GM18951 (cell line): ENCODE results near the gene LAPTM5.
"Not testable (repeated sequence)": the region's sequence is repeated elsewhere in the genome, so short reads cannot be mapped to it uniquely, and the experiment has no call there.

Experiments
- POLR2A ChIP-seq: IDR thresholded peaks from 4 replicates; pipeline ENCODE4 v1.6.1; 2011; ENCODE audit warnings: mild to moderate bottlenecking; ENCODE audit not compliant: insufficient read length, insufficient read depth; ENCODE audit errors: extremely low read depth
- in situ Hi-C: fragments of 300-500 bp; cut with MboI; formaldehyde crosslinking; loops from one replicate; pipeline ENCODE4 v1.12.0; 2022; ENCODE audit warnings: low sequenced_read_pairs, mixed read lengths, inconsistent platforms; ENCODE audit not compliant: unreplicated experiment

LAPTM5 gene

DNA sequence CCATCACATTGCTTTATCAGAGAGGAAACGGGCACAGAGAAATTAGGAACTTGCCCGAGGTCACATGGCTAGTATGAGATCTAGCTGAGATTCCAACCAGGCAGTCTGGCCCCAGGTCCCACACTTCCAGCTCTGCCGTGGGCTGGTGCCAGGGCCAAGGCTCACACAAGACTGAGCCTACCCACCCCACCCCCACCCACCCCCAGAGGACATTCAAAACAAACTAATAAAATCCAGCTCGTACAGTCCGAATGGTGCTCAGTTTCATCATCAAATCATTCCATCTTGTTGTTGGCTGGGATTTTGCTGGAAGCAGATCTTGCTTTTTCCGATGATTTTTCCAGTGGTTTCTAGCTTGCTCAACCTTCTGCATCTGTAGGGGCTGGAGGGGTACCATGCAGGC lies 62.1 kb downstream of the LAPTM5 start:
- in situ Hi-C loops: no loop called here
- no peak for TF ChIP-seq POLR2A

DNA sequence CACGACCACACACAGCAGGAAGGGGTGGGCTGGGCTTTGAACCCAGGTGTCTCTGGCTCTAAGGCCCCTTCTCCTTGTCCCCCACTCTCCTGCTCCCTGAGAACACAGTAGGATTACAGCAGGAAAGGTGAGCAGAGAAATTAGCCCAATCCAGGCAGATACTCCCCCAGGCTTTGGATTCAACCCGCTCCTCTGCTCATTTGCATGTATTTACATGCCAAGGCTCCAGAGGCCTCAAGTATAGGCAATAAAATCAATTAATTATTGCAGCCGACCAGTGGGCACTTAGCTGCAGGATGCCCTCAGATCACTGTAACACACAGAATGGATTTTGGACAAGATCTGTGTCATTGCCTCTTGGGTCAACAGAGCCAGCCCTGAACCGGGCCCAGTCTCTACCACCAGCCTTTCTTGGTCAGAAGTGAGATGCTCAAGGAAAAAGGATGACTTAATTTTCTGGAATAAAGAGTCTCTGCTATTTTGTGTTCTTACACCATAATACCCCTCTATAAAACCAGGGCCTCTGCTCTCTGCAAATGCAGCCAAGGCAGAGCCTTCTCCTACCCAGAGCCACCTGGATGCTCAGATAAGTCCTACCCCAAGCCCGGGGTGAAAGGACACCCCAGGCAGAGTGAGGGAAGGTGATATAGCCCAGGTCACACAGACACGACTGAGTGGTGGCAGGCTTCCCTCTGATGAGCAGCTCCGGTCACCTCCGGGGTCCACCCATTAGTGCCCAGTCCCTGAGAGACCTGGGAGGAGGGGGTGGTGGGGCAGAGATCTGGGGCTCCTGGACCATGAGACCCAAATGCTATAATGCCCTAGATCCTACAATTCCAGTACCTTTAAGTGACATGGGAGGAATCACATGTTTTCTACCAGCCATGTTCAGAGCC lies 63.0 kb downstream of the LAPTM5 start:
- no peak for TF ChIP-seq POLR2A
- in situ Hi-C loops: no loop called here

DNA sequence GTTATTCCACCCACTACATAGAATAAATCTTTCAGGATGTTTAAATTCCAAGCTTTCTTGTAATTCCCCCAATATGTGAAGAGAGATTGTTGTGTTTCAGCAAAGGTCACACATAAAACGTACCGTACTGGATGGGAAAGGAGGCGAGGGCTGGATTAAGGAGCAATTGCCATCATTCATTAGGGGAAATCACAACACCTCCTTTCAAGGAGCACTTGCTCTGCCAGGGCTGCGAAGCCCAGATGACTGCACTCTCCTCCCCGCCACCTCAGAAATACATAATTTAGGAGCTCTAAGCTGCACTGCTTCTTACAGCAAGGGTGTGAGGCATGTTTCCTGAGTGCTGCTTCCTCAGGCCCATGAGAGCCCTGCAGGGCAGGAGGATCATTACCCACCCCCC lies 63.8 kb downstream of the LAPTM5 start:
- in situ Hi-C loops: no loop called here
- TF ChIP-seq POLR2A: no peak

DNA sequence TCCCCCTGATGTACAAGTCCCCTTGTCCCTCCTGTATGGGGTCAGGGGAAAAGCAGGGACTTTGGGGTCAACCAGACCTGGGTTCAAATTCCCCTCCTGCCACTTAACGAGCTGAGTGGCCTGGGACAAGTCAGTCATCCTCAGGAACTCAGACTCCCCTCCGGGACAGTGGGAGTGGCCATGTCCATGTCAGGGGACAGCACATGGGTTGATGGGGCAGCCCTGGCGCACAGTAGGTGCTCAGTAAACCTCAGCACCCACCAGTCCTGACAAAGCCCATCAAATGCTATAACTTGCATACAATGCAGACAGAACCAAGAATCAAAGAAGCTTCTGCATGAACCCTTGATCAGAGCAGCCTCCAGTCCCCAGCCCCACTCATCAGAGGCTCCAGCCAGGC lies 64.2 kb downstream of the LAPTM5 start:
- TF ChIP-seq POLR2A: no peak
- in situ Hi-C loops: no loop called here

- in situ Hi-C loops: no loop called here
Observed at GRCh38 chr1:30692948-30693301, 64.6 kb downstream of the LAPTM5 start.

DNA sequence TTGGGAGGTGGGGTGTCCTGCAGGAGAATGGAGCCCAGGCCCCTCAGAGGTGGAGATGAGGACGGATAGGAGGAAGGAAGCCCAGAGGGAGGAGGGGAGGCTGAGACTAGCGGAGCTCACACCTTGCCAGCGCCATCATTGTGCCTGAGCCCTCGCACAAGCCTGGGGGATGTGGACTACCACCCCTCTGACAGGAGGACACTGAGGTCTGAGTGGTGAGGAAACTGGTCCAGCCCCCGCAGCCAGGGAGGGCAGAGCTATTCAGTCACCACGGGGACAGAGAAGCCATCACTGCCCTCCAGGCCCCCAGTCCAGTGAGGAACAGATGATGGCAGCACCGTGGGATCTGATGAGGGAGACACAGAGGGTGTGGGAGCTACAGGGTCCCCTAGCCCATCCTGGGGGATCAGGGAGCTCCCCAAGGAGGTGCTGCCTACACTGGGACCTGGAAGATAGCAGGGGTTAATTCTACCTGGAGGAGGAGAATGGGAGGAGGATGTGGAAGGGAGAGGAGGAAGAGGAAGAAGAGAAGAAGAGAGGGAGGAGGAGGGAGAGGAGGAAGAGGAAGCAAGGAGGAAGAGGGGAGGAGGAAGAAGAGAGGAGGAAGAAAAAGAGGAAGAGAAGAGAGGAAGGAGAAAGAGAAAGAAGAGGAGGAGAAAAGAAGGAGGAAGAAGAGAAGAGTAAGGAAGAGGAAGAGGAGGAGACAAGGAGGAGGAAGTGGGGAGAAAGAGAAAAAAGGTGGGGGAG lies 65.2 kb downstream of the LAPTM5 start:
- no peak for TF ChIP-seq POLR2A
- in situ Hi-C loops: no loop called here

More at GRCh38 chr1:30692948-30693301, 64.6 kb downstream of the LAPTM5 start:
- no peak for TF ChIP-seq POLR2A

GRCh38 chr1:30691480-30691879 lies 66.1 kb downstream of the LAPTM5 start:
- in situ Hi-C loops: no loop called here
- no peak for TF ChIP-seq POLR2A

- no peak for TF ChIP-seq POLR2A
- in situ Hi-C loops: no loop called here
Observed at GRCh38 chr1:30689901-30690645, 67.5 kb downstream of the LAPTM5 start.

DNA sequence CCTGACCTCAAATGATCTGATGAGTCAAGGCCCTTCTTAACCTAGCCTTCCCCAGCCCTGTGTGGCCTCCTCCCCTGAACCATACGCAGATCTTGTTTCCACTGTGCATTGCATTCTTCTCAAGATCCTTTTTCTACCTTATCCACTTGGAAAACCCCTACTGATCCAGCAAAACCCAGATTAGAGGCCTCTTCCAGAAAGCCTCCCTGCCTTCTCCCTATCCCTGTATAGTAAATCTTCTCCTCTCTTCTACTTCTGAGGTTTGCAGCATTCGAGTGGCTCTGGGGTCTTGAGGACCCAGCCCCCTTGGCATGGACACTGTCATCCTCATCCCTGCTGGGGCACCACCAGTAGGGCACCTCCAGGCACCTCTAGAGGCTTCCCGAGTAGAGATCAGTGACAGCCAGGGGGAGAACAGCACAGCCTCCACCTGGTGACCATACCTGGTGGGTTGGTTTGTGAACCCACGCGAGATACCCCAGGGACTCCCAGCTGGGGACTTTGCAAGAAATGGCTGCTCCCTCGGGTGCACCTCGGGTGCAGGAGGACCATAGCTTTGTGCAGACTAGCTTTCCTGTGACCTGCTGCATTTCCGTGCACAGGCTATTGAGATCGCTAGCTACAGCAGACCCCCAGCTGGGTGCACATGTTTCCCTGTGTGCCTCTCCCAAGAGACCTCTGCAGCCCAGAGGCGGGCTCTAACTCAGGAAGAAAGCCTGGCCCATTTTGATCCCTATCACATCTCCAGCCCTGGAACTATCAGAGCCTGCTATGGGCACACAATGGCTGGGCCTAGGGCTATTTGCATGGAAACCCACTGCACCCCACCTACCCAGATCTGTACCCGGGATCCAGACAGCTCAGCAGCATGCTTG lies 68.4 kb downstream of the LAPTM5 start:
- no peak for TF ChIP-seq POLR2A
- in situ Hi-C loops: no loop called here

DNA sequence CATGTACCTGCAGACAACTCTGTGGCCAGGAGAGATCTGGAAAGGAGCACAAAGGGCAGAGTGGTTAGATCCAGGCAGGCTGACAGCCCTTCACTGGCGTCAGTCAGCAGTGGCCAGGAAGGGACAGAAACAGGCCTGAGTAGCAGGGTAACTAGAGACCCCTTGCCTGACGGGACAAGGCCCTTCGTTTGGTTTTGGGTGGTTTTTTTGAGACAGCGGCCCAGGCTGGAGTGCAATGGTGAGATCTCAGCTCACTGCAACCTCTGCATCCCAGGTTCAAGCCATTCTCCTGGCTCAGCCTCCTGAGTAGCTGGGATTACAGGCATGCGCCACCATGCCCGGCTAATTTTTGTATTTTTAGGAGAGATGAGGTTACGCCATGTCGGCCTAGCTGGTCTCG lies 69.1 kb downstream of the LAPTM5 start:
- in situ Hi-C loops: not testable (repeated sequence)

DNA sequence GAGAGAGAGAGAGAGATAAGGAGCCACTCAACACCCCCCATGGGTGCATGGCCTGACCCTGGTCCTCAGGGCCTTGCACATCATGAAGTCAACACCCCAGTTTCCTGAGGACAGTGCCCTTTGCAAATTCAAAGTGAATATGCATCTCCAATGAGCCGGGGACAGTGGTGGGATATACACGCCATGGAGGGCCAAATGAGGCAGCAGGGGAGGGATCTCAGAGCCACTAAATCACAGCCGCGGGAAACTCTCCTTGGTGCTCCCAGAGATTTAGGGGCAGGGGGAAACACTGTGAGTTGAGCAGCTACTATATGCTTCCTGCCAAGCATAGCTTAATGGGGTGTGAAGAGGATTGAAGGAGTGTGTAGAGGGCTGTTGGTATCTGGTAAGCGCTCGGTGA lies 69.7 kb downstream of the LAPTM5 start:
- TF ChIP-seq POLR2A: no peak
- in situ Hi-C loops: no loop called here

GRCh38 chr1:30686236-30686935 lies 71.2 kb downstream of the LAPTM5 start:
- no peak for TF ChIP-seq POLR2A
- in situ Hi-C loops: no loop called here
